Progenitor cell of endocrine pancreas (in vitro differentiated cells): ENCODE data around the gene DOCK1. TPM values are rescaled to one million over a fixed set of nuclear protein-coding genes. Genes with fewer than 3 reads are reported as not detected.
A peak's percentile ranks its signal among the peaks of the same experiment; 100 is the strongest.

ENCODE experiments used
- DNase-seq: peaks from one replicate; pipeline ENCODE4 v3.0.0; 2021; ENCODE audit warnings: low spot score; ENCODE audit not compliant: unreplicated experiment
- H3K27ac Mint-ChIP-seq: 2 replicates; pipeline ENCODE4 v1.8.0; 2021; ENCODE audit warnings: mild to moderate bottlenecking, moderate library complexity, mixed read lengths
- H3K27me3 Mint-ChIP-seq: 2 replicates; pipeline ENCODE4 v1.8.0; 2021; ENCODE audit warnings: mixed read lengths
- H3K36me3 Mint-ChIP-seq: 2 replicates; pipeline ENCODE4 v1.8.0; 2022; ENCODE audit warnings: mixed read lengths; ENCODE audit not compliant: insufficient read depth
- H3K4me1 Mint-ChIP-seq: 2 replicates; pipeline ENCODE4 v1.8.0; 2021; ENCODE audit warnings: low read depth, mixed read lengths
- H3K4me3 Mint-ChIP-seq: 2 replicates; pipeline ENCODE4 v1.8.0; 2021; ENCODE audit warnings: low read depth, mild to moderate bottlenecking, moderate library complexity, mixed read lengths
- H3K9me3 Mint-ChIP-seq: 2 replicates; pipeline ENCODE4 v1.8.0; 2021; ENCODE audit warnings: low read depth, mixed read lengths
- long read RNA-seq: library from polyadenylated mRNA; unstranded; transcript quantifications from one replicate; pipeline ENCODE4 v2.0.0, GENCODE V29; 2020
- total RNA-seq: library from RNA; stranded (reverse); gene quantifications from 2 replicates; pipeline ENCODE4 v1.2.1, GENCODE V29; 2021
- TF ChIP-seq, protein P1 (sequence below): fragments of 200-600 bp; sonication (generic); IDR thresholded peaks from one replicate; pipeline ENCODE4 v1.5.0; 2021; ENCODE audit warnings: antibody characterized with exemption, mild to moderate bottlenecking; ENCODE audit not compliant: unreplicated experiment

The DOCK1 gene
- 77.8 and 81.2 TPM in 2 replicates for total RNA-seq
- long read RNA-seq, partial matches to known transcripts = 39 of 64 reads
- long read RNA-seq, other reads (novel, unspliced or antisense) = 25 of 64 reads

DNA sequence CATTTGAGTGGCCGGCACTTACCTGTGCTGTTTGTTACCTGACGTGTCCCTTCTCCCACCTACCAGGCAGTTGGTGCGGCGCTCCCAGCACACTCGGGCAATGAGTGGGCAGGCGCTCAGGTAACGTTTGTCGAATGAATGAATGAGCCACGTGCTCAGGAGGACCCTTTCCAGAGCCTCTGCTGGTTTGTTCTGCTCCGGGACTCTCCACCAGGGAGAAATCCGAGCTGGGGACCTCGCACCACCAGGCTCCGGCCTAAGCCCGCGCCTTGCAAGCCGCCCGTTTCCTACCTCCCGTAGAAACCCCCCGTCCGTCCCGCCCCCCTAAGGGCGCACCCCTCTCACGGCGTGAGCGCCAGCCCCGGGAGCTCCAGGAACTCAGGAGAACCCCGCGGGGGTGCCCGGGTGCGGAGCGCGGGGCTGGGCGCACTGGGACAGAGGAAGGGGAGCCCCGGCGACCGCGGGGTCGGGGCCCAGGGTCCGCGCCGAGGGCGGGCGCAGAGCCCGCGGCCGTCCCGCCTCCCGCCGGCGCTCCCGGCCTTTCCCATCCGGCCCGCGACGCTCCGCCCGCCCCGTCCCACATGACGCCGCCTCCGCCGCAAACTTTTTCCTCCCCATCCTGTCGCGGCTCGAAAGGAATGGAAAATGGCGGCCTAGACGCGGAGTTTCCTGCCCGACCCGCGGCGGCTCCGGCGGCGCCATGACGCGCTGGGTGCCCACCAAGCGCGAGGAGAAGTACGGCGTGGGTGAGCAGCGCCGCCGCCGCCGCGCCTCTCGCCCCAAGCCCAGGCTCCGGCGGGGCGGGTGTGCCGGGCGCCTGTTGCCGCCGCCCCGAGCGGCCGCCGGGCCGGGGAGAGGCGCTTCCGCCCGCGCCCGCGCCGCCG, at the start of gene DOCK1:
Gene DOCK1, plus strand, starts transcription at position 611 of the 884 bp plus-strand sequence. Its CDS starts 90 bp downstream, at position 701.
- Mint-ChIP-seq H3K27ac (peak within 1 kb of the TSS; percentile 98), H3K36me3 (peaks cover 14% of the 10 kb centered on the region), H3K27me3 (peaks cover 53% of the 10 kb centered on the region), H3K4me1 (peaks cover 16% of the 10 kb centered on the region), H3K4me3 (peak within 1 kb of the TSS; percentile 92), H3K9me3 (no peaks in the 10 kb centered on the region)
- DNase-seq = peak; percentile 46
- TF ChIP-seq, protein P1, sequence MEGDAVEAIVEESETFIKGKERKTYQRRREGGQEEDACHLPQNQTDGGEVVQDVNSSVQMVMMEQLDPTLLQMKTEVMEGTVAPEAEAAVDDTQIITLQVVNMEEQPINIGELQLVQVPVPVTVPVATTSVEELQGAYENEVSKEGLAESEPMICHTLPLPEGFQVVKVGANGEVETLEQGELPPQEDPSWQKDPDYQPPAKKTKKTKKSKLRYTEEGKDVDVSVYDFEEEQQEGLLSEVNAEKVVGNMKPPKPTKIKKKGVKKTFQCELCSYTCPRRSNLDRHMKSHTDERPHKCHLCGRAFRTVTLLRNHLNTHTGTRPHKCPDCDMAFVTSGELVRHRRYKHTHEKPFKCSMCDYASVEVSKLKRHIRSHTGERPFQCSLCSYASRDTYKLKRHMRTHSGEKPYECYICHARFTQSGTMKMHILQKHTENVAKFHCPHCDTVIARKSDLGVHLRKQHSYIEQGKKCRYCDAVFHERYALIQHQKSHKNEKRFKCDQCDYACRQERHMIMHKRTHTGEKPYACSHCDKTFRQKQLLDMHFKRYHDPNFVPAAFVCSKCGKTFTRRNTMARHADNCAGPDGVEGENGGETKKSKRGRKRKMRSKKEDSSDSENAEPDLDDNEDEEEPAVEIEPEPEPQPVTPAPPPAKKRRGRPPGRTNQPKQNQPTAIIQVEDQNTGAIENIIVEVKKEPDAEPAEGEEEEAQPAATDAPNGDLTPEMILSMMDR = no peak

DNA sequence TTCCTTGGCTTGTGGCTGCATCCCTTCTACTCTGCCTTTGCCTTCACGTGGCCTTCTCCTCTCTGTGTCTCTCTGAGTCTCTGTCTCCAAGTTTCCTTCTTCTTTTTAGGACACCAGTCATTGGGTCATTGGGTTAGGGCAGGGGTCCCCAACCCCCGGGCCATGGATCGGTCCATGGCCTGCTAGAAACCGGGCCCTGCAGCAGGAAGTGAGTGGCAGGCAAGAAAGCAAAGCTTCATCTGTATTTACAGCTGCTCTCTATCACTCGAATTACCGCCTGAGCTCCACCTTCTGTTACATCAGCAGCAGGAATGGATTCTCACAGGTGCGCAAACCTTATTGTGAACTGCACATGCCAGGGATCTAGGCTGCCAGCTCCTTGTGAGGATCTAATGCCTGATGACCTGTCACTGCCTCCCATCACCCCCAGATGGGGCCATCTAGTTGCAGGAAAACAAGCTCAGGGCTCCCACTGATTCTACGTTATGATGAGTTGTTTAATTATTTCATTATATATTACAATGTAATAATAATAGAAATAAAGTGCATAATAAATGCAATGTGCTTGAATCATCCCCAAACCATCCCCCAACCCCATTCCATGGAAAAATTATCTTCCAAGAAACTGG, 47.9 kb upstream of the DOCK1 start:
- no peaks in the 10 kb centered on the region for H3K36me3 Mint-ChIP-seq
- H3K27ac Mint-ChIP-seq = no peak overlapping the region
- H3K4me3 Mint-ChIP-seq = no peak overlapping the region
- H3K9me3 Mint-ChIP-seq = no peaks in the 10 kb centered on the region
- DNase-seq = no peak
- H3K27me3 Mint-ChIP-seq = peaks cover 17% of the 10 kb centered on the region
- TF ChIP-seq, protein P1 = no peak
- H3K4me1 Mint-ChIP-seq = no peaks in the 10 kb centered on the region

DNA sequence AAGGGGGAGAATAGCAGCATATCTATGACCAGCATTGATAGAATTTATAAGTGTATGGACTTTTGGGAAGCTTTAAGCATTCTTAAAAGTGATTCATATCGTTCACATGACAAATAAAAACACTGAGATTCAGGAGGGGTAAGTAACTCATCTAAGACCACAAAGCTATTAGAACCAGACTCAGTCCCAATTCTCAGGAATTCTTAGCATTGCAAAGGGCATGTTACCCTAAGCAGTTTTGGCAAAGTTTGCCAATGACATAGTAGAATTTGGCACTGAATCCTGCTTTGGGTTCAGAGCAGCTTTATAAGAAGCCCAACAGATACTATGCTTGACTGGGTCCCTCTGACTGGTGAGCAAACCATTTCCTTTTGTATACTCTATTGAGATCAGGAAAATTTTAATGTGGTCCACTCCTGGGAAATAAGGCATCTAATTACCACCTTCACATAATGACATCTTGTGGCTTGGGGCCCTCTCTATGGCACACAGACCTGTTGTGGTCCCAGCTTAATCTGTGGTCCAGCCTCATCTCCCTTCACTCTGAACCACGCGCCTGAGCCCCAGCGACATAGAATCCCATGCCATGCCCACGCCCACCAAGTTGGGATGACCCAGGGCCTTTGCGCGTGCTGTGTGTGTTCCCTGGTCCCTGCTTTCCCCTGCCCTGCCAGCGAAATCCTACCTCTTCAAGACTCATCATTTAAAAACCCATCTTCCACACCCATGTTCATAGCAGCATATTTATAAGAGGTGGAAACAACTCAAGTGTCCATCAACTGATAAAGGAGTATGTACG, 37.5 kb upstream of the DOCK1 start:
- Mint-ChIP-seq H3K4me3 (no peak overlapping the region), H3K27me3 (peaks cover 18% of the 10 kb centered on the region), H3K9me3 (peaks cover 2% of the 10 kb centered on the region), H3K36me3 (no peaks in the 10 kb centered on the region), H3K4me1 (no peaks in the 10 kb centered on the region), H3K27ac (no peak overlapping the region)
- no peak for DNase-seq
- TF ChIP-seq, protein P1 = no peak

DNA sequence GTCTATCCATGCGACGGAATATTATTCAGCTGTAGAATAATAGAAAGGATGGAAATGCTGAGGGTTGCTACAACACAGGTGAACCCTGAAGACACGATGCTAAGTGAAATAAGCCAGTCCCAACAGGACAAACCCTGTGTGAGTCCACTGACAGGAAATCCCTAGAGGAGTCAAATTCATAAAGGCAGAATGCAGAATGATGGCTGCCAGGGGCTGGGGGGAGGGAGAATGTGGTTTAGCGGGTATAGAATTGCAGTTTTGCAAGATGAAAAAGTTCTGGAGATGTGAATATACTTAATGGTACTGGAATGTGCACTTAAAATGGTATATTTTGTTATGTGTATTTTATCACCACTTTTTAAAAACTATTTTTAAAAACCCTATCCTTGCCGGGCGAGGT, 36.9 kb upstream of the DOCK1 start:
- no peaks in the 10 kb centered on the region for H3K9me3 Mint-ChIP-seq
- H3K27me3 Mint-ChIP-seq = peaks cover 18% of the 10 kb centered on the region
- TF ChIP-seq, protein P1 = no peak
- H3K27ac Mint-ChIP-seq = no peak overlapping the region
- DNase-seq = no peak
- no peaks in the 10 kb centered on the region for H3K36me3 Mint-ChIP-seq
- H3K4me1 Mint-ChIP-seq = no peaks in the 10 kb centered on the region
- H3K4me3 Mint-ChIP-seq = no peak overlapping the region

DNA sequence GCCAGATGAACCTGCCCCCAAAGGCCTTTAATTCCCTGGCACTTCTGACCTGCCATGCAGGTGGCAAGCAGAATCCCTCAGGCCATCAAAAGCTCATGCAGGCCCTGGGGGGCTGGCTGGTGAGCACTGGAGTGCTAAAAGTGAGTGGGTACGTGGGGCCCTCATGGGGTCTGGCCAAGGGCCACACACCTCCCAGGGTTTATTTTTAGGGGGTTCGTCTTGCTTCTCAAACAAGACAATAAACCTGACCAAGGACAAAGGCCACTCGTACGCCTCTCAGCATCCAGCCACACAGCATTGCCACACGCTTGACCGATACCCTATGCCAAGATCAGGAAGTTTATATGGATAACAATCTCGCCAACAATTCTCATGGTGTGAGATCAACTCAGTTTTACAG, 33.1 kb upstream of the DOCK1 start:
- no peak overlapping the region for H3K27ac Mint-ChIP-seq
- H3K4me1 Mint-ChIP-seq = no peaks in the 10 kb centered on the region
- H3K27me3 Mint-ChIP-seq = peaks cover 35% of the 10 kb centered on the region
- H3K36me3 Mint-ChIP-seq = no peaks in the 10 kb centered on the region
- no peak for DNase-seq
- no peak overlapping the region for H3K4me3 Mint-ChIP-seq
- TF ChIP-seq, protein P1 = no peak
- no peaks in the 10 kb centered on the region for H3K9me3 Mint-ChIP-seq
